Measurements from ENCODE around the gene NFATC2.

NFATC2 gene

GRCh38 chr20:51488331-51488730 lies 54.2 kb downstream of the NFATC2 start:
- no peak overlapping the region for H3K4me3 ChIP-seq (ENCODE audit: low read depth, low read length)
- TF ChIP-seq CTCF (IDR thresholded peaks at IDR 0.05; ENCODE audit: borderline replicate concordance, insufficient read depth, low read depth, low read length) = no peak

- TF ChIP-seq CTCF (IDR thresholded peaks at IDR 0.05; ENCODE audit: borderline replicate concordance, insufficient read depth, low read depth, low read length) = no peak
- no peak overlapping the region for H3K4me3 ChIP-seq (ENCODE audit: low read depth, low read length)
Observed at GRCh38 chr20:51487565-51488268, 54.8 kb downstream of the NFATC2 start.

GRCh38 chr20:51487076-51487475 lies 55.4 kb downstream of the NFATC2 start:
- no peak overlapping the region for H3K4me3 ChIP-seq (ENCODE audit: low read depth, low read length)
- no peak for TF ChIP-seq CTCF (IDR thresholded peaks at IDR 0.05; ENCODE audit: borderline replicate concordance, insufficient read depth, low read depth, low read length)

- H3K4me3 ChIP-seq (ENCODE audit: low read depth, low read length) = no peak overlapping the region
- no peak for TF ChIP-seq CTCF (IDR thresholded peaks at IDR 0.05; ENCODE audit: borderline replicate concordance, insufficient read depth, low read depth, low read length)
Observed at GRCh38 chr20:51486197-51487005, 56.1 kb downstream of the NFATC2 start.

- no peak overlapping the region for H3K4me3 ChIP-seq (ENCODE audit: low read depth, low read length)
- TF ChIP-seq CTCF (IDR thresholded peaks at IDR 0.05; ENCODE audit: borderline replicate concordance, insufficient read depth, low read depth, low read length) = no peak
Observed at GRCh38 chr20:51484831-51485230, 57.7 kb downstream of the NFATC2 start.

GRCh38 chr20:51484141-51484815 lies 58.2 kb downstream of the NFATC2 start:
- TF ChIP-seq CTCF (IDR thresholded peaks at IDR 0.05; ENCODE audit: borderline replicate concordance, insufficient read depth, low read depth, low read length) = no peak

More at GRCh38 chr20:51484141-51484815, 58.2 kb downstream of the NFATC2 start:
- no peak overlapping the region for H3K4me3 ChIP-seq (ENCODE audit: low read depth, low read length)

All from GM12875 (cell line).